ENCODE data around the gene LEAP2. TPM values are rescaled to one million over a fixed set of nuclear protein-coding genes. Genes with fewer than 3 reads are reported as not detected.

LEAP2 gene
- total RNA-seq, 1 donor from 2014 or later, result 0.91 TPM

GRCh38 chr5:132889501-132889900 is 16.0 kb downstream of the LEAP2 start:
- no peak overlapping the region for H3K27ac Mint-ChIP-seq (ENCODE audit: unreplicated experiment)
- H3K9me3 Mint-ChIP-seq (ENCODE audit: unreplicated experiment), result no peaks in the 10 kb centered on the region
- peaks cover 58% of the 10 kb centered on the region for H3K36me3 Mint-ChIP-seq (ENCODE audit: unreplicated experiment)
- TF ChIP-seq CTCF (IDR thresholded peaks at IDR 0.05), result no peak
- DNase-seq (ENCODE audit: extremely low spot score, unreplicated experiment), result no peak
- H3K27me3 Mint-ChIP-seq (ENCODE audit: unreplicated experiment), result no peaks in the 10 kb centered on the region
- H3K4me1 Mint-ChIP-seq (ENCODE audit: unreplicated experiment), result no peaks in the 10 kb centered on the region
- no peak overlapping the region for H3K4me3 Mint-ChIP-seq (ENCODE audit: unreplicated experiment)

DNA sequence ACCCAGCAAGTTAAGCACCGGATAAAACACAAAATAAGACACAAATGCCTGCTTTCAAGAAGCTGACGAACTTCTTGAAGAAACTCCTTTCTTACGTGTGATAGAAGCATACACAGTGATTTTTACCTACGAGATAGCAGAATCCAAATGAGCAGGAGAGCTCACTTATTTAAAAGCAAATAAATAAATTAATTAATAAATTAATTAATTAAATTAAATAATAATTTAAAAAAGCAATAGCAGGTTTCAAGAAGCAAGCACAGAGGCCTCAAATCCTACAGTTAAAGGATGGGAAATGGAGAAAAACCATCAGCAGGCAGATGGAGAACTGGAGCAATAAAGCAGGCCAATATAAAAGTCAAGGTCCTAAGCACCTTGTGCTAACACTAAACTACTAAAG is 17.3 kb downstream of the LEAP2 start:
- TF ChIP-seq CTCF (IDR thresholded peaks at IDR 0.05), result no peak
- no peak overlapping the region for H3K27ac Mint-ChIP-seq (ENCODE audit: unreplicated experiment)
- no peak overlapping the region for H3K4me3 Mint-ChIP-seq (ENCODE audit: unreplicated experiment)
- H3K27me3 Mint-ChIP-seq (ENCODE audit: unreplicated experiment), result no peaks in the 10 kb centered on the region
- H3K4me1 Mint-ChIP-seq (ENCODE audit: unreplicated experiment), result no peaks in the 10 kb centered on the region
- H3K9me3 Mint-ChIP-seq (ENCODE audit: unreplicated experiment), result no peaks in the 10 kb centered on the region
- DNase-seq (ENCODE audit: extremely low spot score, unreplicated experiment), result no peak
- H3K36me3 Mint-ChIP-seq (ENCODE audit: unreplicated experiment), result peaks cover 59% of the 10 kb centered on the region

- no peak for TF ChIP-seq CTCF (IDR thresholded peaks at IDR 0.05)
- H3K27ac Mint-ChIP-seq (ENCODE audit: unreplicated experiment), result peak overlapping the region; percentile 12
- H3K9me3 Mint-ChIP-seq (ENCODE audit: unreplicated experiment), result no peaks in the 10 kb centered on the region
- H3K4me3 Mint-ChIP-seq (ENCODE audit: unreplicated experiment), result no peak overlapping the region
- DNase-seq (ENCODE audit: extremely low spot score, unreplicated experiment), result no peak
- peaks cover 58% of the 10 kb centered on the region for H3K36me3 Mint-ChIP-seq (ENCODE audit: unreplicated experiment)
- H3K27me3 Mint-ChIP-seq (ENCODE audit: unreplicated experiment), result no peaks in the 10 kb centered on the region
- H3K4me1 Mint-ChIP-seq (ENCODE audit: unreplicated experiment), result no peaks in the 10 kb centered on the region
Measured at GRCh38 chr5:132895719-132896305, 22.3 kb downstream of the LEAP2 start.

GRCh38 chr5:132896685-132897084 is 23.2 kb downstream of the LEAP2 start:
- H3K27me3 Mint-ChIP-seq (ENCODE audit: unreplicated experiment), result no peaks in the 10 kb centered on the region

GRCh38 chr5:132898094-132898493 is 24.6 kb downstream of the LEAP2 start:
- H3K27ac Mint-ChIP-seq (ENCODE audit: unreplicated experiment), result no peak overlapping the region

More at GRCh38 chr5:132896685-132897084, 23.2 kb downstream of the LEAP2 start:
- Mint-ChIP-seq H3K36me3 (ENCODE audit: unreplicated experiment) (peaks cover 61% of the 10 kb centered on the region), H3K9me3 (ENCODE audit: unreplicated experiment) (no peaks in the 10 kb centered on the region), H3K4me1 (ENCODE audit: unreplicated experiment) (no peaks in the 10 kb centered on the region), H3K4me3 (ENCODE audit: unreplicated experiment) (no peak overlapping the region), H3K27ac (ENCODE audit: unreplicated experiment) (no peak overlapping the region)
- DNase-seq (ENCODE audit: extremely low spot score, unreplicated experiment), result no peak
- no peak for TF ChIP-seq CTCF (IDR thresholded peaks at IDR 0.05)

More at GRCh38 chr5:132898094-132898493, 24.6 kb downstream of the LEAP2 start:
- H3K4me3 Mint-ChIP-seq (ENCODE audit: unreplicated experiment), result no peak overlapping the region
- no peak for DNase-seq (ENCODE audit: extremely low spot score, unreplicated experiment)
- H3K36me3 Mint-ChIP-seq (ENCODE audit: unreplicated experiment), result peaks cover 54% of the 10 kb centered on the region
- no peaks in the 10 kb centered on the region for H3K9me3 Mint-ChIP-seq (ENCODE audit: unreplicated experiment)
- TF ChIP-seq CTCF (IDR thresholded peaks at IDR 0.05), result no peak
- no peaks in the 10 kb centered on the region for H3K27me3 Mint-ChIP-seq (ENCODE audit: unreplicated experiment)
- H3K4me1 Mint-ChIP-seq (ENCODE audit: unreplicated experiment), result no peaks in the 10 kb centered on the region
